HEK293T (cell line): ENCODE results near the gene PCBP4.

Experiments
- CTCF ChIA-PET: fragments of 350-600 bp; formaldehyde crosslinking; extraction: SDS; loops from one replicate; lab custom pipeline; 2021; ENCODE audit warnings: antibody characterized with exemption, inconsistent platforms; lab: Yijun Ruan, JAX
- POLR2A ChIA-PET: fragments of 350-600 bp; formaldehyde crosslinking; extraction: SDS; loops from one replicate; lab custom pipeline; 2020; ENCODE audit warnings: antibody characterized with exemption, inconsistent platforms; lab: Yijun Ruan, JAX
- DNase-seq: peaks from one replicate; pipeline ENCODE4 v3.0.0; 2012; ENCODE audit warnings: mixed read lengths; ENCODE audit errors: extremely low spot score
- ARNT ChIP-seq: fragments of 450-650 bp; IDR thresholded peaks from 2 replicates; pipeline ENCODE4 v1.6.1; 2017; ENCODE audit warnings: mild to moderate bottlenecking
- BHLHE40 ChIP-seq: fragments of 450-650 bp; IDR thresholded peaks from 2 replicates; pipeline ENCODE4 v1.6.1; 2016; ENCODE audit warnings: mild to moderate bottlenecking, moderate library complexity, borderline replicate concordance
- CTBP1 ChIP-seq: fragments of 450-650 bp; IDR thresholded peaks from 2 replicates; pipeline ENCODE4 v1.6.1; 2016; ENCODE audit warnings: borderline replicate concordance
- ELF4 ChIP-seq: fragments of 450-650 bp; IDR thresholded peaks from 2 replicates; pipeline ENCODE4 v1.6.1; 2017; ENCODE audit warnings: antibody characterized with exemption
- FOXA1 ChIP-seq: fragments of 450-650 bp; IDR thresholded peaks from 2 replicates; pipeline ENCODE4 v1.6.1; 2016; ENCODE audit warnings: mild to moderate bottlenecking
- FOXK2 ChIP-seq: fragments of 450-650 bp; IDR thresholded peaks from 2 replicates; pipeline ENCODE4 v1.6.1; 2016; ENCODE audit warnings: mild to moderate bottlenecking
- FOXM1 ChIP-seq: fragments of 450-650 bp; IDR thresholded peaks from 2 replicates; pipeline ENCODE4 v1.6.1; 2017; ENCODE audit warnings: mild to moderate bottlenecking, borderline replicate concordance
- HDGF ChIP-seq: fragments of 450-650 bp; IDR thresholded peaks from 2 replicates; pipeline ENCODE4 v1.6.1; 2017; ENCODE audit warnings: antibody characterized with exemption, borderline replicate concordance
- L3MBTL2 ChIP-seq: fragments of 450-650 bp; conservative IDR thresholded peaks from 2 replicates; pipeline ENCODE4 v1.6.1; 2016; ENCODE audit warnings: mild to moderate bottlenecking
- LEF1 ChIP-seq: fragments of 450-650 bp; IDR thresholded peaks from 2 replicates; pipeline ENCODE4 v1.6.1; 2017; ENCODE audit warnings: mild to moderate bottlenecking, borderline replicate concordance
- NFRKB ChIP-seq: fragments of 450-650 bp; IDR thresholded peaks from 2 replicates; pipeline ENCODE4 v1.6.1; 2016; ENCODE audit warnings: mild to moderate bottlenecking, moderate library complexity
- SP1 ChIP-seq: fragments of 450-650 bp; IDR thresholded peaks from 2 replicates; pipeline ENCODE4 v1.6.1; 2017
- SUZ12 ChIP-seq: fragments of 450-650 bp; IDR thresholded peaks from 2 replicates; pipeline ENCODE4 v1.6.1; 2016; ENCODE audit warnings: mild to moderate bottlenecking
- TARDBP ChIP-seq: fragments of 450-650 bp; IDR thresholded peaks from 2 replicates; pipeline ENCODE4 v1.6.1; 2016
- ZNF384 ChIP-seq: fragments of 450-650 bp; IDR thresholded peaks from 2 replicates; pipeline ENCODE4 v1.6.1; 2016
- TF ChIP-seq, protein P1 (sequence below): fragments of 450-650 bp; IDR thresholded peaks from 2 replicates; pipeline ENCODE4 v1.6.1; 2016

PCBP4 gene

DNA sequence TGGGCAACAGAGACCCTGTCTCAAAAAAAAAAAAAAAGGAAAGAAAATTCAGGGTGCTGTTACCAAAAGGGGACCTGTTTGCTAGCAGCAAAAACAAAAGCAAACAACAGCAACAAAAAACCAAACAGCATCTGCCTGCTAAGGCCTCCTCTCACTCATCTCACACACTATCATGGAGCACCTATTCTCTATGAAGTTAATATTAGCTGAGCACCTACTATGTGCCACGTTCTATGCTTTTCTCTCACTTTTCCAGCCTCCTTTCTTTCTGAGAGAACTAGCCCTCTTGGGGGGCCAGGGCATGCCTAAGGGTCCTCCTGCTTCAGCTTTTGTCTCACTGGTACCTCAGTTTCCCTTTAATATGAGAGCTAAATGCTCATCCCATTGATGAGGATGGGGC is 12.5 kb downstream of the PCBP4 start:
- ChIA-PET CTCF (interaction anchor here (1.5 to 1.9 kb wide), 2 partner anchors 12 to 13 kb away, joined by 7 to 17 read pairs; partner anchors contain the start of gene RRP9), POLR2A (interaction anchor here (1.3 to 1.4 kb wide), 2 partner anchors 19 to 20 kb away, joined by 3 to 4 read pairs; partner anchors contain the start of genes ABHD14A and ABHD14B)
- TF ChIP-seq FOXA1 (no peak), TARDBP (no peak), FOXM1 (no peak), BHLHE40 (no peak), NFRKB (no peak), CTBP1 (no peak), L3MBTL2 (no peak), ZNF384 (no peak), ARNT (no peak), SUZ12 (no peak), SP1 (no peak)
- TF ChIP-seq, protein P1, sequence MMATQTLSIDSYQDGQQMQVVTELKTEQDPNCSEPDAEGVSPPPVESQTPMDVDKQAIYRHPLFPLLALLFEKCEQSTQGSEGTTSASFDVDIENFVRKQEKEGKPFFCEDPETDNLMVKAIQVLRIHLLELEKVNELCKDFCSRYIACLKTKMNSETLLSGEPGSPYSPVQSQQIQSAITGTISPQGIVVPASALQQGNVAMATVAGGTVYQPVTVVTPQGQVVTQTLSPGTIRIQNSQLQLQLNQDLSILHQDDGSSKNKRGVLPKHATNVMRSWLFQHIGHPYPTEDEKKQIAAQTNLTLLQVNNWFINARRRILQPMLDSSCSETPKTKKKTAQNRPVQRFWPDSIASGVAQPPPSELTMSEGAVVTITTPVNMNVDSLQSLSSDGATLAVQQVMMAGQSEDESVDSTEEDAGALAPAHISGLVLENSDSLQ: no peak
- no peak for DNase-seq

GRCh38 chr3:51954105-51954504 is 13.1 kb downstream of the PCBP4 start:
- ChIA-PET CTCF (interaction anchor here (1.5 to 1.9 kb wide), 3 partner anchors 11 to 29 kb away, joined by 3 to 17 read pairs (median 7); partner anchors contain the start of gene RRP9), POLR2A (interaction anchor here (1.1 to 1.4 kb wide), 3 partner anchors 9 to 21 kb away, joined by 3 to 4 read pairs (median 3); partner anchors contain the start of genes ABHD14A and ABHD14B)
- TF ChIP-seq FOXM1 (no peak), ARNT (no peak)
- no peak for DNase-seq

DNA sequence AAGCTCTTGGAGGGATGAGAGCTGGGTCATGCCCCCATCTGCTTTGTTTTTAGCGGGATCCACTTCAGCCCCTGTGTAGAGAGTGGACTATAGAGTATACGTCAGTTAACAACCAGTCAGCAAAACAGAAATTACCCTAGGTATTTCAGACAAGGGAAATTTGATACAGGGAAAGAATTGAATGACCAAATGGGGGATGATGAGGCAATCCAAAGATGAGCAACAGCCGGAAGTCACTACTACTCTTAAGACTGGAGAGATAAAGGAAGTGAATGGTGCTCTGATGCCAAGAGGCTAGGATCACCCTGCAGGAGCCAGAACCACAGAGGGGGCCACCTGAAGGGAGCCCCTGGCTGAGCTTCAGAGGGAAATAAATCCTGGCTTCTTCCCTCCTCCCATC is 13.8 kb downstream of the PCBP4 start:
- ChIA-PET CTCF (interaction anchor here (0.6 to 1.9 kb wide), 4 partner anchors 11 to 106 kb away, joined by 3 to 17 read pairs (median 7); partner anchors contain the start of gene RRP9), POLR2A (interaction anchor here (1.1 to 1.4 kb wide), 3 partner anchors 10 to 21 kb away, joined by 3 to 4 read pairs (median 3); partner anchors contain the start of genes ABHD14A and ABHD14B)
- DNase-seq: no peak
- TF ChIP-seq L3MBTL2 (no peak), FOXM1 (no peak), FOXK2 (no peak), SUZ12 (no peak), LEF1 (no peak)

- ChIA-PET CTCF (interaction anchor here (1.3 to 1.7 kb wide), 2 partner anchors 8 to 9 kb away, joined by 3 to 4 read pairs; partner anchors contain the start of gene RRP9), POLR2A (no interaction called here)
- TF ChIP-seq LEF1 (no peak), FOXM1 (no peak), FOXK2 (no peak), NFRKB (no peak)
- no peak for DNase-seq
Measured at GRCh38 chr3:51950899-51951298, 16.4 kb downstream of the PCBP4 start.

DNA sequence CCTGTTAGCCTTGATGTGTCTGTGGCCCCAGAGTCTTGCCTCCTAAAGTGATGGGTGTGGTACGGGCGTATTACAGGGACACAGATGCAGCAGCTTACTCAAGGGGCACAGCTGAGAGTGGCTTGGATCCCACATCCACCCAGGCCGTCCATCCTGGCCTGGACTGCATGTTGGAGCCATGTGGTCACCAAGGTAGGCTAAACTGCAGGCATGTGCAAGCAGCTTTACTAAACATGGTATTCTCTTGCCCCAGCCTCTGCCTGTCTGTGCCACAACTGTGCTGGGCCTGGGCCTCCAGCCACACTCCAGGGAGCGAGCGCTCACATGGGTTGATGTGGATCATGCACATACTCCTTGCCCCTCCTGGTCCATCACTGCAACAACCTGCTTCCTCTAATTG is 18.1 kb downstream of the PCBP4 start:
- ChIA-PET POLR2A (no interaction called here), CTCF (no interaction called here)
- no peak for TF ChIP-seq ZNF384
- no peak for TF ChIP-seq SP1
- TF ChIP-seq HDGF: no peak
- no peak for TF ChIP-seq TARDBP
- TF ChIP-seq SUZ12: no peak
- no peak for TF ChIP-seq CTBP1
- TF ChIP-seq FOXK2: no peak
- TF ChIP-seq ELF4: no peak
- TF ChIP-seq FOXA1: no peak
- no peak for TF ChIP-seq LEF1
- no peak for TF ChIP-seq ARNT
- no peak for TF ChIP-seq FOXM1
- TF ChIP-seq BHLHE40: no peak
- TF ChIP-seq, protein P1: no peak
- TF ChIP-seq NFRKB: no peak
- no peak for TF ChIP-seq L3MBTL2
- DNase-seq: no peak

GRCh38 chr3:51948016-51948580 is 19.2 kb downstream of the PCBP4 start:
- no peak for DNase-seq
- TF ChIP-seq ZNF384 (no peak), TARDBP (no peak), HDGF (no peak), FOXA1 (no peak), FOXM1 (no peak), ARNT (no peak), SP1 (no peak), NFRKB (no peak), LEF1 (no peak), L3MBTL2 (no peak), SUZ12 (no peak), FOXK2 (no peak), BHLHE40 (no peak)
- TF ChIP-seq, protein P1: no peak
- POLR2A ChIA-PET: interaction anchor here (0.8 to 1.0 kb wide), 2 partner anchors 15 to 26 kb away, joined by 3 read pairs; partner anchors contain the start of gene ABHD14B
- CTCF ChIA-PET: no interaction called here
